ENCODE results near the gene ALX3.

ALX3 gene

GRCh38 chr1:110063781-110064180 is 6.7 kb downstream of the ALX3 start:
- DNase-seq: no peak

DNA sequence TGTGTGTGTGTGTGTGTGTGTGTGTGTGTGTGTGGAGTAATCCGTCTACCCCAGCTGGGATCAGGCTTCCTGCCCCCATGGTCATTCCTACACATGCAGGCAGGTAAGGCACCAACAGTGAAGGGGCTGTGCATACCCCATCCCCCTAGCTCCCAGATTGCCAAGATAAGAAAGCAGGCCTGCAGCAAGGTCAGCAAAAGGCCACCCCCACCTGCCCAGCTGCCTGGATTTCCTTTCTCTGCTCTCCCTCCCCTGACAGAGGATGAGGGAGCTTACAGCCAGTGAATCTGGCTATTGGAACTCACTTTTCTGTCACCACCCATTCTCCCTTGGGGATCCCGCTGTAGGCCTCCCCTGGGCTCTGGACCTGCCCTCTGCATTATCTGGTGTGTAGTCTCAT is 7.9 kb downstream of the ALX3 start:
- DNase-seq: no peak

DNA sequence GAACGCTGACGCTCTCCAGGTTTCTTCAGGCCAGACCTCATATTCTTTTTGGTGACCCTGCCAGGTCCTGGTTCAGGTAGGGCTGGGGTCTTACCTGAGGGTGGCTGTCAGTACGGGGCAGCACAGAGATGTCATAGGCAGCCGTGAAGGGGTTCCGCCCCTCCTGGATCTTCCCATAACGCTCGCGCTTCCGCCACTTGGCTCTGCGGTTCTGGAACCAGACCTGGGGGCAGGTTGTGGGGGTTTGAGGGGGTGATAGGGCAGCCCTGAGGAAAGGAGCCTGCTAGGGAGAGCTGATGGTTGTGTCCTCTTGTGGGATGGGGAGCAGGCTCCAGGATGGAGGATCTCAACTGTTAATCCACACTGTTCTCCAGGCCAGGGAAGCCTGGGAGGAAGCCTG is 9.1 kb downstream of the ALX3 start:
- no peak for DNase-seq

DNA sequence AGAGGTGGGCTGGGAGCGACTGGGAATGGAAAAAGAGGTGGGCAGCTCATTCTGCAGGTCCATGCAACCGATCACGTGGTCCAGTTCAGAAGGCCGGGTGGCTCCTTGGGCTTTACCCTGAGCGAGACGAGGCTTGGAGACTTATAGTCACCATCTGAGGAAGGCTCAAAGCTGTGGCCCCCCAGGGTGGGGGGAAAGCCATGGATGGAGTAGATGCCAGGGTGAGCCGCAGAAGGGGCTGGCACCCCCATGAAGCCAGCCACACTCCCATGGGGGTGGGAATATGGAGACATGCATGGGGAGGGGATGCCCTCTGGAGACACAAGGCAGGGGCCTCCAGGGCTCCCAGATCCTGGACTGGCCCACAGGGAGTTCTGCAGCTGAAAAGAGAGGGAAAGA is 9.8 kb downstream of the ALX3 start:
- no peak for DNase-seq

- no peak for DNase-seq
Observed at GRCh38 chr1:110060034-110060661, 10.3 kb downstream of the ALX3 start.

DNA sequence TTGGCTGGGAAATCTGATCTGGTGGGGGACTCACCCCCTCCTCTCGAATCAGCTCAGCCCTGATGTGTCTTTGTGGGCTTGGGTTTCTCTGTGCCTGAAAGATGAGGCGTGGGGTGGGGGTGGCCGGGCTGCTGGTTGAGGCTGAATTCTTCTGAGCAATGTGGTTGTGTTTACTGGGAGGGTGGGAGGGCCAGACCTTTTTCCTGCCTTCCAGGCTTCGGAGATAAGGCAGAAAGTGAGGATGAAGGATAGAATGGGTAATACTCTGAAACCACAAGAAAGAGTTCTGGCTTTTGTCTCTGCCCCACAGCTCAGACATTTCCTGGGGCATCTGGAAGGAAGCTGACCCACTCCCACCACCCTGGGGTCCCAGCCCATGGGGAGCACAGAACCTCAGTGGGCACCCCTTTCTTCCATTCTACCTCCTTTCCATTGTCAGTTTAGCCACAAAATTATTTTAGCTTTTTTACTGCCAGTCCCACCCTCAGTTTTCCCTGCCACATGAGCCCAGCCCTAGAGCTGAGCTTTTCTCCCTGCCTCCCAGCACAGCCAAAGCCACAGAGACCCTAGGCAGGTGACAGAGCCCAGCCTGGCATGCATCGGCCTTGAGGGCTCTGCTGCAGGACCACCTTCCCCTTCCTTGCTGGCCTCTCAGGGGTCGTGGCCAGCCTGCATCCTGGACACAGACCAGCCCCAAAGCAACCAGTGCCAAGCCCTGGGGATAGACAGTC is 11.2 kb downstream of the ALX3 start:
- DNase-seq: no peak

DNA sequence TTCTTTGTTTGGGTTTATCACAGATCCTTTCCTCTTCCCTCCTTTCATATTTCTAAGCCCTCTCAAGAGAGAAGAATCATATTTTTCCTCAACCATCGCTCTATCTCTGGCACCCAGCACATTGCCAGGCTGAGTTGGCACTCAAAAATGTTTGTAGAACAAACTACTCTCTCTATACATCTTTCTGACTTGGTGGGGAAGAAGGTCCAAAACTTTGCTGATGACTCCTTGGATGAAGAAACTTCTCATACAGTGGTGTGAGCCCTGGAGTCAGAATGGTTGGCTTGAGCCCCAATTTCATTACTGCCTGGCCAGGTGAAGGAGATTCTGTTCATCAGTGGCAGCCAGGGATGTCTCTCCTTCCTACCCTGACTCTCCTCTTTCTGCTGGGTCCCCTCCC is 11.9 kb downstream of the ALX3 start:
- DNase-seq: no peak

GRCh38 chr1:110057963-110058518 is 12.4 kb downstream of the ALX3 start:
- no peak for DNase-seq

GRCh38 chr1:110056776-110057175 is 13.7 kb downstream of the ALX3 start:
- peak; percentile 66 for DNase-seq

DNA sequence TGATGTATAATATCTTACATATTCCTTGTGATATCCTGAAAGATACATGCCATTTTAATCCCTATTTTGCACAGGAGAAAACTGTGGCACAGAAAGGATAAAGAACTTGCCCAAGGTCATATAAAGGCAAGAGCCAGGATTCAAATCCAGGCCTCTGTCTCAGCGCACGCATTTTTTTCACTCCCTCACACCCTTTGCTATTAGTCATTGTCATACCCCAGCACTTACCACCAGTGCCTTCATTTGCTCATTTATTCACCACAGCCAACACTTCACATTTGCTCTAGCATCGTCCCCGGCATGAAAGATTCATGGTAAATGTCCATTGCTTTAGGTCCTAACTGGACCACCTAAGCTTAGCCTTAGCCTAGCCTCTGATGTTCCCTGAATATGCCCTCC is 14.2 kb downstream of the ALX3 start:
- DNase-seq: no peak

DNA sequence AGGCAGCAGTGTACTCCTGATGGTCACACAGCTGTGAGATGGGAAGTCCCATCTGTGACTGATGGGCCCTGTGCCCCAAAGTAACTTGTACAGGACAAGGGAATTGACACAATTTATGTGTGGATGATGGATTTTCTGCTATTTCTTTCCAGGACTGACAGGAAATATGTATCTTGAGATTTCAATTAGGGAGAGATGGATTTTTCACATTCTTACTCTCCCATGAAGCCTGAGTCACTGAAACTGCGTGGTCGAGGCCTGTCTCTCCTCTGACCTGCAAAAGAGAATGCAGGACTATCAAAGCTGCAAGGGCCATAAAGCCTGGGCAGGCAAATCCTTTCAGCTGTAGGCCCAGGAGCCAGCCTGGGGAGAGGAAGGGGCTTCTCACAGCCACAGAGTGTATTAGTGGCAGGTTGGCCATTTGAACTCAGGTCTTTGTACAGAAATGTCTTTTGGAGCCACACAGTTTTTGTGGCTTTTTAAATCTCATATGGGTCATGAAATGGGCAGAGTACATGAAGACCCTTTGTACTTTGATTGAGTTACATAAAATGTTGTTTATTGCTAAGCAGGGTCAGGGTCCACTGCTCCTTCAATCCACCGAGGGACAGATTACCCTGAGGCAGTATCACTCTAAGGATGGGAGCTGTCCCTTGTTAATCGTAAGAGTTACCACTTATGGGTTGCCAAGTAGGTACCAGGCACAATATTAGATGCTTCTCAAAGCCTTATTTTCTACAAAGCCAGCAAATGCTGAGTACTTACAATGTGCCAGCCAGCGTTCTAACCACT is 14.8 kb downstream of the ALX3 start:
- no peak for DNase-seq

DNA sequence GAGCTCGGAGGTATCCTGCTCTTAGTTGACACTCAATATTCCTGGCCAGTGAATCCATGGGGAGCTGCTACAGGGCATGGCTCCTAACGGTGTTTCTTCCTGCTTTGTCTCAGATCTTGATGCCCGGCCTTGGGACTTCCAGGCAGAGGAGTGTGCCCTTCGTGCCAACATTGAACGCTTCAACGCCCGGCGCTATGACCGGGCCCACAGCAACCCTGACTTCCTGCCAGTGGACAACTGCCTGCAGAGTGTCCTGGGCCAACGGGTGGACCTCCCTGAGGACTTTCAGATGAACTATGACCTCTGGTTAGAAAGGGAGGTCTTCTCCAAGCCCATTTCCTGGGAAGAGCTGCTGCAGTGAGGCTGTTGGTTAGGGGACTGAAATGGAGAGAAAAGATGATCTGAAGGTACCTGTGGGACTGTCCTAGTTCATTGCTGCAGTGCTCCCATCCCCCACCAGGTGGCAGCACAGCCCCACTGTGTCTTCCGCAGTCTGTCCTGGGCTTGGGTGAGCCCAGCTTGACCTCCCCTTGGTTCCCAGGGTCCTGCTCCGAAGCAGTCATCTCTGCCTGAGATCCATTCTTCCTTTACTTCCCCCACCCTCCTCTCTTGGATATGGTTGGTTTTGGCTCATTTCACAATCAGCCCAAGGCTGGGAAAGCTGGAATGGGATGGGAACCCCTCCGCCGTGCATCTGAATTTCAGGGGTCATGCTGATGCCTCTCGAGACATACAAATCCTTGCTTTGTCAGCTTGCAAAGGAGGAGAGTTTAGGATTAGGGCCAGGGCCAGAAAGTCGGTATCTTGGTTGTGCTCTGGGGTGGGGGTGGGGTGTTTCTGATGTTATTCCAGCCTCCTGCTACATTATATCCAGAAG is 16.7 kb downstream of the ALX3 start:
- no peak for DNase-seq

DNA sequence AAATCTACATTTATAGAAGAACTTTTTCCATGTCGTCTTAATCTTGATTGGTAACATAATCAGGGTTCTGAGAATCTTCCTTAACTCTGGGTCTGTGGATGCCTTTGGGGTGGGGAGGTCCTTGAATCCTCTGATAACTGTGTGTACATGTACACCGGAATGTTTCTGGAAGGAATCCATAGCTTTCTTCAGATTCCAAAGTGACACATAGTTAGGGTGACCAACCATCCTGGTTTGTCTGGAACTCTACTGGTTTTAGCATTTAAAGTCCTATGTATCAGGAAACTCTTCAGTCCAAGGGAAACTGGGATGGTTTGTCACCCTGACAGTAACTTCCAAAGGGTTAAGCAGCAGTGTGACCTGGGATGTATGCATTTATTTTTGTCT is 19.2 kb downstream of the ALX3 start:
- no peak for DNase-seq

DNA sequence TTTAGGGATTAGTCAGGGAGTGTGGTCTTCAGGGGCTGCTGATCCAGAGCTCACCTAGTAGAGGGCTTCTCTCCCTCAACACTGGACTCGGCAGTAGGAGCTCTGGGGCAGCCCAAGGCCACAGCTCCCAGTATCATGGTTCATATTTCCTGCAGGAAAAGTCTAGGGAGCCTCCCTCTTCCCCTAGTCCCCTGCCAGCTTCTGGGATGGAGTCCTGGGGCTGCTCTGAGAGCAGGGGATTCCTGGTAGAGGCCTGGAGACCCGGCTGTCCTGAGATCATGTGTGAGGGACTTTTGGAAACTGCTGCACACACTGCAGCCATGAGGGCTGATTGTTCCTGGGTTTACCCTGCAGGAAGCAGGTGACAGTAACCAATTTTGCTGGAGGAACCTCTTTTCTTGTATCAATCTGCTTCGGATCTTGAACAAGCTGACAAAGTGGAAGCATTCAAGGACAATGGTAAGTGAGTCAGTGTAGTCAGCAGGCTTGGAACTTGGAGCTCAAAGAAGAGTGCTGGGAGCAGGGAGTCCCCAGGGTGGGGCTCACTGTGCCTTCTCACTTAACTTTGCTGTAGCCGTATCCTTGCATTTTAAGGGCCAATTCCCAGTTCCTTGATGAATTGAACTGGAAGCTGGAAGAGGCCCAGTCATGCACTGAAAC is 19.7 kb downstream of the ALX3 start:
- no peak for DNase-seq

DNA sequence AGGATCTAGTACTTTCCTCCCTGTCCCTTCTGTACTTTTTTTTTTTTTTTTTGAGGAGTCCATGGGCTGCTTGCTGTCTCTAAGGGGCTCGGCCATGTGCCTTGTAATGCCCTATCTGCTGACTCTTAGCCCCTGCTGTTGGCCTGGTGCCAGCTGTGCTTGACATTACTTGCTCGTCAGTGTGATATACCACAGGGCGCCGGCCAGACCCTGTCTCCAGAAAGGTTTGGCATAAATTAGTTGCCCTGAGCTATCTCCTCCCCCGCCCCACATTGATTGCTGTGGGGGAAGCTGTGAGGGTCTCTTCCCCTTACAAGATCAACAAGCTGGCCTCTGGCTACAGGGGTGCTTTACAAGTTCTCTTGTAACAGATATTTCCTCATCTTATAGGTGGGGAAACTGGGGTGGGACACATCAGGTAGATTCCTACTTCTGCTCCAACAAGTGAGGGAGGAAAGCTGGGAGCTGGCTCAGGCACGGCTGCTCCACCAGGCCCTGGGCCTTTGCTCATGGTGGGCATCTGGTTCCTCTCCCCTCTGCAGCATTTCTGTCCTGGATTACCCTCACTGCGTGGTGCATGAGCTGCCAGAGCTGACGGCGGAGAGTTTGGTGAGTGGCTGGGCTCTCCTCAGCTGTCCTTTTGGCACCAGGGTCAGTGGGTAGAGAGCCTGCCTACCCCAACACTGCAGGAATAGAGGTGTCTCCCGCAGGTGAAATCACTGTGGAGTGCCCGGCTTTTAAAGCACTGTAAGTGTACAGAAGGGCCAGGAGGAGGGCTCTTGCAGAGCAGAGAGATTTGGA is 20.5 kb downstream of the ALX3 start:
- DNase-seq: no peak

DNA sequence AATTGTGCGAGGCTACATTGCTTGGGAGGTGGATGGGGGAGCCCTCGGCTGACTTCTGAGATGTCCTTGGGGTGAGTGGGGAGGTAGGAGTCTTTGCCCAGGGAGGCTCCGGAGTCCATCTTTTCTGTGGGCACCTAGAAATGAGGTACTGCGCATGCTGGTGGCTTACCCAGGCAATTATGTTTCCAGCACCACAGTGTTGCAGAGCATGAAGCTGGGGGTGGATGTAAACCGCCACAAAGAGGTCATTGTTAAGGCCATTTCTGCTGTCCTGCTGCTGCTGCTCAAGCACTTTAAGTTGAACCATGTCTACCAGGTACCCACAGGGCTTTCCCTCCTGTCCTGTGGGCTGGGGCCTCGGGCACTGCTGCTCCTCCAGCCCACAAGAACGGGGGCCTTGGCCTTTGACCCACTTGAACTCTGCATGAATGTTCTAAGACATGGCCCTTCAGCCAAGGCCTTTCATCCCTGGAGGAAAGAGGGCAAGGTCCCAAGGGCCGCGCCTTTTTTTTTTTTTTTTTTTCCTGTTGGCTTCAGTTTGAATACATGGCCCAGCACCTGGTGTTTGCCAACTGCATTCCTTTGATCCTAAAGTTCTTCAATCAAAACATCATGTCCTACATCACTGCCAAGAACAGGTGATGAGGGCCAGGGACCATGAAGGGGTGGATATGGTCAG is 21.4 kb downstream of the ALX3 start:
- DNase-seq: no peak

DNA sequence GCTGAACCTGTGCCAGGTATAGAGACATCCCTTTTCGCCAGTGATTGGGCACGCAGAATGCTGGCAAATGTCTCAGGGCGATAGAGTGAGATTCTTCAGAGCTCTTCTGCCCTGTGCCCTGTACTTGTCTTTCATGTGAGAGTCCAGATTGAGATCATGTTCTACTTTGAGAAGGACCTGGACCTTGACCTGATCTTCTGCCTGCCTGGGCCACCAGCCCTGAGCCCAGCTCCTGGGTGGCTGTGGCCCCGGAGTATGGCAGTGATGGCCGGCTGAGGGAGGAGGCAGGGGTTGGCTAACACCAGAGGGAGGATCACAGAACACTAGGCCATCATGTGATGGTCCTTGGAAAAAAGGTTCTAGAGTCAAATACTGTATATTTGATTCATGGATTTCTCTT is 22.2 kb downstream of the ALX3 start:
- no peak for DNase-seq

DNA sequence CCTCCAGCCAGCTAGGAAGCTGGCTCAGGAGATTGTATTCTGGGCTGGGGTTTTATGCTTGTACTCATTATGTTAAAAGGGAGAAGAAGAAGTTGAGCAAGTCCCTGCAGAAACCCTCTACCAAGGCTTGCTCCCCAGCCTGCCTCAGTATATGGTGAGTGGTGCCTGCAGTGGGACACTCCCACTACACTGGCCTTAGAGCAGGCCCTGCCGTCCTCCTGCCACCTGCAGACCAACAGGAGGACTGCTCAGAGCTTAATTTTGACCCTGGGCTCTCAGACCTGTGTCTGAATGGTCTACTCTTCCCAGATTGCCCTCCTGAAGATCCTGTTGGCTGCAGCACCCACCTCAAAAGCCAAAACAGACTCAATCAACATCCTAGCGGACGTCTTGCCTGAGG is 23.0 kb downstream of the ALX3 start:
- no peak for DNase-seq

DNA sequence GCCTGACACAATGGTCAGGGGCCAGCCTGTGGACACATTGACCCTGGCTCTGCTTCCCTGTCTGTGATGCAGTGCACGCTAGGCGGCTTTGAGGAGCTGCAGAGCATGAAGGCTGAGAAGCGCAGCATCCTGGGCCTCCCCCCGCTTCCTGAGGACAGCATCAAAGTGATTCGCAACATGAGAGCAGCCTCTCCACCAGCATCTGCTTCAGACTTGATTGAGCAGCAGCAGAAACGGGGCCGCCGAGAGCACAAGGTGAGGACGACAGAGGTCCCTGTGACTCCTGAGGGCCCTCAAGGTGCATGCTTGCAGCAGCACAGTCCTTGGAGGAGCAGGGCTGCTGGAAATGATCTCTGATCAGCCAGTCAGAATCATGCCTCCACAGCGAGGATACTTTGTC is 27.5 kb downstream of the ALX3 start:
- no peak for DNase-seq

DNA sequence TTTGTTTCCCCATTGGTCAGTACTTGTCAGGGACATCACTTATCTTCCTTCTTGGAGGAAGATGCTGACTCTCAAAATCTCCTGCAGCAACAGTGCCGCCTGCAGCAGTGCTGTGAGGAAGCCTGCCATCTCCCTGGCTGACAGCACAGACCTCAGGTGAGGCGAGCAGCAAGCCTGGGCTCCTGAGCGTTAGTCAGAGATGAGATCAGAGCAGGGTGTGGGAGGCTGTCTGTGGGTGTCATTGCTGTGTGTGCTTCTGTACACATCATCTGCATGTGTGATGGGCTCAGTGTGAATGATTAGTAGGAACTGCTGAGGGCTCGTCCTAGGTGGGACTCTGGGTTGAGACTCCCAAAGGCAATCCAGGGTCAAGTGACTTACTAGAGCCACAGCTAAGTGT is 29.9 kb downstream of the ALX3 start:
- DNase-seq: no peak

- DNase-seq: no peak
Observed at GRCh38 chr1:110039641-110040040, 30.8 kb downstream of the ALX3 start.
